ENCODE results near the gene NARF. TPM values are rescaled to one million over a fixed set of nuclear protein-coding genes. Genes with fewer than 3 reads are reported as not detected.

NARF gene
- total and polyA plus RNA-seq, 2 of the 8 experiments (the other 6 are each of a cell fraction or from before 2014, with no cell fraction given) = 97.4 to 131 TPM

- Histone ChIP-seq H3K23ac (ENCODE audit: insufficient read length) (no peak overlapping the region), H3K14ac (ENCODE audit: insufficient read length) (no peak overlapping the region), H3K27me3 (replicated peaks in 1 of 4; ENCODE audit: control insufficient read depth in 3 of 4, extremely low read depth in 1 of 4, insufficient read depth in 3 of 4, low read length in 3 of 4) (no peaks in the 10 kb centered on the region), H3K36me3 (ENCODE audit: control insufficient read depth in 2 of 4, insufficient read depth in 4 of 4, low read length in 3 of 4) (no peaks in the 10 kb centered on the region), H3K4ac (replicated peaks; ENCODE audit: insufficient read length, low read depth, low read length) (no peak overlapping the region), H2BK20ac (ENCODE audit: low read length) (no peak overlapping the region), H3K79me1 (ENCODE audit: low read depth, low read length) (peaks cover 4% of the 10 kb centered on the region), H3K4me1 (replicated peaks in 1 of 4; ENCODE audit: control insufficient read depth in 3 of 4, insufficient read depth in 4 of 4, low read length in 3 of 4) (peaks cover 0 to 7% (median 1%) of the 10 kb centered on the region in 4 experiments; a peak in 2 of 7 replicates), H2BK120ac (replicated peaks; ENCODE audit: low read depth, low read length) (no peak overlapping the region), H3K4me2 (ENCODE audit: insufficient read depth in 1 of 2, low read depth in 2 of 2, low read length in 2 of 2) (peak overlapping the region; percentile 83 to 91), H2BK12ac (ENCODE audit: low read depth, low read length) (no peak overlapping the region), H3K23me2 (ENCODE audit: low read depth, low read length) (peaks cover 6% of the 10 kb centered on the region; the same call in 1 of the 2 replicates), H2AK5ac (ENCODE audit: low read depth, low read length) (no peak overlapping the region), H2BK5ac (ENCODE audit: low read depth, low read length) (no peak overlapping the region; the same call in 1 of the 2 replicates), H3K4me3 (ENCODE audit: extremely low read depth in 1 of 4, insufficient read depth in 2 of 4, low read depth in 3 of 4, low read length in 4 of 4) (peak overlapping the region; percentile 68 to 99 (median 86)), H4K20me1 (replicated peaks in 1 of 2; ENCODE audit: control insufficient read depth in 1 of 2, insufficient read depth in 2 of 2, low read length in 2 of 2) (peaks cover 16 to 18% of the 10 kb centered on the region in 2 experiments), H3K18ac (ENCODE audit: extremely low read depth, low read length) (no peak overlapping the region), H3K56ac (replicated peaks; ENCODE audit: insufficient read length, low read depth, low read length) (peak overlapping the region; percentile 32), H2AFZ (ENCODE audit: low read length) (no peak overlapping the region), H3K79me2 (ENCODE audit: control insufficient read depth in 1 of 2, insufficient read depth in 2 of 2, low read length in 2 of 2) (peaks cover 45 to 53% of the 10 kb centered on the region in 2 experiments), H4K91ac (replicated peaks; ENCODE audit: insufficient read length, low read length) (no peak overlapping the region), H3K9ac (replicated peaks in 1 of 4; ENCODE audit: extremely low read depth in 1 of 4, low read depth in 3 of 4, low read length in 3 of 4) (peak overlapping the region; percentile 60 to 82 (median 77)), H4K5ac (ENCODE audit: insufficient read length, low read depth, low read length) (peak overlapping the region; percentile 80), H4K8ac (ENCODE audit: extremely low read depth, insufficient read depth, low read length) (no peak overlapping the region), H2BK15ac (ENCODE audit: low read length) (no peak overlapping the region), H3K27ac (ENCODE audit: low read depth, low read length) (no peak overlapping the region), H3K9me3 (ENCODE audit: insufficient read depth in 2 of 2, low read depth in 1 of 2, low read length in 1 of 2) (no peaks in the 10 kb centered on the region)
- FAIRE-seq = peak; percentile 7
- ChIA-PET CTCF (ENCODE audit: partially characterized antibody) (interaction anchor here (0.9 to 1.7 kb wide), 4 partner anchors 13 to 33 kb away, joined by 3 to 6 read pairs (median 4); no protein-coding TSS in a partner anchor), POLR2A (ENCODE audit: partially characterized antibody) (interaction anchor here (0.5 to 1.1 kb wide), 4 partner anchors 14 to 629 kb away, joined by 3 to 4 read pairs (median 4); no protein-coding TSS in a partner anchor)
- DNase-seq (ENCODE audit: low read depth in 1 of 2, low spot score in 2 of 2) = peak in 1 of 2 experiments; percentile 58
- TF ChIP-seq SIN3A (conservative IDR thresholded peaks at IDR 0.05 in 1 of 2, IDR thresholded peaks at IDR 0.05 in 1 of 2; ENCODE audit: low read depth in 1 of 2, low read length in 2 of 2) (0 out of 4 replicates have a peak, but pooled peaks of 1 of the 2 experiments have one; percentile 30), BACH1 (IDR thresholded peaks at IDR 0.05; ENCODE audit: low read length) (0 out of 2 replicates have a peak, but pooled peaks have one; percentile 24), HDAC6 (IDR thresholded peaks at IDR 0.05; ENCODE audit: low read depth, low read length) (no peak), CHD2 (IDR thresholded peaks at IDR 0.05; ENCODE audit: low read length) (no peak), KDM4A (IDR thresholded peaks at IDR 0.05; ENCODE audit: low read depth, low read length, severe bottlenecking) (peak; percentile 26), BRCA1 (IDR thresholded peaks at IDR 0.05; ENCODE audit: low read depth, low read length) (no peak), YY1 (IDR thresholded peaks at IDR 0.05; ENCODE audit: low read depth, low read length) (0 out of 2 replicates have a peak, but pooled peaks have one; percentile 11), RXRA (IDR thresholded peaks at IDR 0.05; ENCODE audit: insufficient read depth, low read depth, low read length) (no peak), ASH2L (IDR thresholded peaks at IDR 0.05; ENCODE audit: low read length) (peak; percentile 56)
- 3% methylated on average over 21 of the region's 94 CpGs; no CpG with 5 or more reads in 1 of the 2 experiments for WGBS, 2 experiments (ENCODE audit: extremely low coverage in 1 of 2, insufficient coverage in 1 of 2, insufficient read length in 1 of 2, insufficient replicate concordance in 2 of 2, low coverage in 1 of 2, low lambda C conversion rate in 2 of 2, missing lambda C conversion rate in 1 of 2)
Measured at GRCh38 chr17:82519971-82520903, 61.7 kb downstream of the NARF start.
